SIG-M5 treated with dmso at 0.1 percent for 504 hours (cell line): ENCODE measurements around the gene FAM98C.

ENCODE experiments used
- DNase-seq: peaks from one replicate; lab custom pipeline; 2025; ENCODE audit not compliant: unreplicated experiment; lab: John Stamatoyannopoulos, UW

The FAM98C gene

DNA sequence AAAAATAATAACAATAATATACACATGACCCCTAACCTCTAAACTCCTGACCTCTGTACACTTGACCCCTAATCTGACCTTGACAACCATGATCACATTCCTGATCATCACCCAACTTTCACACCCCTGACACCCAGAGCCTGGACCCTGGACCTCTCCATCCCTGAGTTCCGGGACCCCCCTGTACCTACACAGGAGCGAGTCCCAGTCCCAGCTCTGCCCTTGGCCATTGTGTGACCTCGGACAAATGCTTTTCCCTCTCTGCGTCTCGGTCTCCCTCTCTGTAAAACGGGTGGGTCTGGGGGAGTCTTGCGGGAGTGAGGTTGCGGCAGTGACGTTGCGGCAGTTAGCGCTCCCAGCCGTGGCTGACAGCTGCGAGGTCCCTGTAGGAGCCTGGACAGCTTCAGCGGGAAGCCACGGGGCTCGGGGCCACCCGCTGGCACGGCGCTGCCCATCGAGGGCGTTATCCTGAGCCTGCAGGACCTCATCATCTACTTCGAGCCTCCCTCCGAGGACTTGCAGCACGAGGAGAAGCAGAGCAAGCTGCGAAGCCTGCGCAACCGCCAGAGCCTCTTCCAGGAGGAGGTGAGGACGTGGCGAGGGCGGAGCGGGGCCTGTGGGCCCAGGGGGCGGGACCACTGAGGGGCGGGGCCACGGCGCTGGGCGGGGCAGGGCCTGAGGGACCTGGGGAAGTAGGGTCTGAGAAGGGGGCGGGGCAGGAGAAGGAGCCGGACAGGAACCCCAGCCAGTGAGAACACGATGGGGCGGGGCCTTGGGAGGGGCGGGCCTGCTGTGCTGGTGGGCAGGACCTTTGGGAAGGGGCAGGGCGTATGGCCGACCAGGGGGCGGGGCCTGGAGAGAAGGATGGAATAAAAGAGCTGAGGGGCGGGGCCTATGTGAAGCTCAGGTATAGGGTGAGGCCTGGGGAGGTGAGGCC, 49.8 kb downstream of the FAM98C start:
- no peak for DNase-seq

DNA sequence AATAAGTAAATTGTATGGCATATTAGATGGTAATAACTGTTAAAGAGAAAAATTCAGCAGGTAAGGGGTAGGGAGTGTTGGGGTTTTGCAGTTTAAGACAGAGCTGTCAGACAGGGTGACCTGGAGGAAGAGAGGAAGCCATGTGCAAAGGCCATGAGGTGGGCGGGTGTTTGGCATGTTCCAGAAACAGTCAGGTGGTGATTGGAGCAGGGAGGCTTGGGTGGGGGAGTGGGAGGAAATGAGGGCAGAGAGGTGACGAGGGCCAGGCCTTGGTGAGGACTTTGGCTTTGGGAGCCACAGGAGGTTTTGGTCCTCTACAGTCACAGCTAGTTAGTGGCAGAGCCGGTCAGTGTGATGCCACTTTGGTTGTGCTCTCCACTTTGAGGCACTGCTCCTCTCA, 50.7 kb downstream of the FAM98C start:
- no peak for DNase-seq

DNA sequence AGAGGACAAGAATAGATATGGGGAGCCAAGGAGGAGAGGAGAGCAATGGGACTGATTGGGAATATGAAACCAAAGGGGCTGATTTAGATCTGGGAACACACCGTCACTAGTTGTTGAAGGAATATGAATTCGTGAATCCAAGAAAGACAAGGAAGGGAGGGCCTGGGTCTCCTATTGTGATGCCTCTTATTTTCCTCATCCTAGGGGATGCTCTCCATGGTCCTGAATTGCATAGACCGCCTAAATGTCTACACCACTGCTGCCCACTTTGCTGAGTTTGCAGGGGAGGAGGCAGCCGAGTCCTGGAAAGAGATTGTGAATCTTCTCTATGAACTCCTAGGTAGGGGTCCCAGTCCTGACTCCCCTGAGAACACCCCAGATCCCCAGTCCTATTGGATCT, 52.1 kb downstream of the FAM98C start:
- no peak for DNase-seq

DNA sequence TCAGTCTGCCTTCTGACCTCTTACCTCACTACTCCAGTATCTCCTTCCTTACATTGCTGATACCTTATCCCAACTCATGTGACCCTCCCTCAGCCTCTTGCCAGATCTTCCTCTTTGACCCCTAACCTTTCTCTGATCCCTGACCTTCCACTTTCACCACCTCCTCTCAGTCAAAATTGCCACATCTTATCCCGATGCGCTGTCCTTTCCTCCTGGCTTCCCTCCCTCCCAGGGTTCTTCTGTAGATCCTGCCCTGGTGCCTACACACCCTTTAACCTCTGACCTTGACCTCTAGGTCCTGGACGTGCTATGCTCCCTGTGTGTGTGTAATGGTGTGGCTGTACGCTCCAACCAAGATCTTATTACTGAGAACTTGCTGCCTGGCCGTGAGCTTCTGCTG, 54.3 kb downstream of the FAM98C start:
- DNase-seq: no peak

DNA sequence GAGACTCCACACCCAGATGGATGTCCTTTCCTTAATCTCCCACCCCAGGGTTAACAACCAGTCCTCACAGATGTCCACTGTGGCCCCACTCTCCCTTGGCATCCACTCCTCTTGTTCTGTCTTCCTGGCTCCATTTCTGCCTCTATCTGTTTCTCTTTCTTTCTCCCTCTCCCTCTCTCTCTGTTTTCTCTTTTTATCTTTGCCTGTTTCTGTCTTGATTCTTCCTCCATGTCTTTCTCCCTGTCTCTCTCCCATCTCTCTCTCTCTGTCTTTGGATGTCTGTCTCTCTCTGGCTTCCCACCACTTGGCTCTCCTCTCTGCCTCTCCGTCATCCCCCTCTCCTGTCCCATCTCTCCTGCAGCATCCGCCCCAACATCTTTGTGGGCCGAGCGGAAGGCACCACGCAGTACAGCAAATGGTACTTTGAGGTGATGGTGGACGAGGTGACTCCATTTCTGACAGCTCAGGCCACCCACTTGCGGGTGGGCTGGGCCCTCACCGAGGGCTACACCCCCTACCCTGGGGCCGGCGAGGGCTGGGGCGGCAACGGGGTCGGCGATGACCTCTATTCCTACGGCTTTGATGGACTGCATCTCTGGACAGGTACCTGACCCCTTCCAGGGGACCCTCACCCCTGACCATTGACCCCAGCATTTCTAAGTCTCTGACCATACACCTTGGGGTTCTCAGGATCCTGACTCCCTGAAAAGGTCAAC, 55.0 kb downstream of the FAM98C start:
- no peak for DNase-seq
